HCT116 (cell line): ENCODE measurements around the gene TM7SF2.
A peak's percentile ranks its signal among the peaks of the same experiment; 100 is the strongest.

Source experiments
- FOSL1 ChIP-seq: IDR thresholded peaks from 2 replicates; pipeline ENCODE4 v1.6.1; 2012; ENCODE audit warnings: low read depth
- RAD21 ChIP-seq: IDR thresholded peaks from 2 replicates; pipeline ENCODE4 v1.6.1; 2012; ENCODE audit warnings: low read depth, mild to moderate bottlenecking
- TF ChIP-seq, protein P1 (sequence below), 3 experiments: fragments of 200-600 bp in 1 of 3; sonication (generic) in 1 of 3; IDR thresholded peaks in 2 of 3; conservative IDR thresholded peaks in 1 of 3; 2 replicates each; pipeline ENCODE4 v1.5.1; 2012 to 2017; ENCODE audit warnings: low read depth in 2 of 3, low read length in 2 of 3, antibody characterized with exemption in 1 of 3, borderline replicate concordance in 1 of 3, control low read depth in 1 of 3, mild to moderate bottlenecking in 1 of 3, mixed read lengths in 1 of 3, mixed run types in 1 of 3, moderate library complexity in 1 of 3; ENCODE audit not compliant: insufficient read depth in 1 of 3
- TF ChIP-seq, protein P2 (sequence below): IDR thresholded peaks from 2 replicates; pipeline ENCODE4 v1.6.1; 2012; ENCODE audit warnings: low read depth

DNA sequence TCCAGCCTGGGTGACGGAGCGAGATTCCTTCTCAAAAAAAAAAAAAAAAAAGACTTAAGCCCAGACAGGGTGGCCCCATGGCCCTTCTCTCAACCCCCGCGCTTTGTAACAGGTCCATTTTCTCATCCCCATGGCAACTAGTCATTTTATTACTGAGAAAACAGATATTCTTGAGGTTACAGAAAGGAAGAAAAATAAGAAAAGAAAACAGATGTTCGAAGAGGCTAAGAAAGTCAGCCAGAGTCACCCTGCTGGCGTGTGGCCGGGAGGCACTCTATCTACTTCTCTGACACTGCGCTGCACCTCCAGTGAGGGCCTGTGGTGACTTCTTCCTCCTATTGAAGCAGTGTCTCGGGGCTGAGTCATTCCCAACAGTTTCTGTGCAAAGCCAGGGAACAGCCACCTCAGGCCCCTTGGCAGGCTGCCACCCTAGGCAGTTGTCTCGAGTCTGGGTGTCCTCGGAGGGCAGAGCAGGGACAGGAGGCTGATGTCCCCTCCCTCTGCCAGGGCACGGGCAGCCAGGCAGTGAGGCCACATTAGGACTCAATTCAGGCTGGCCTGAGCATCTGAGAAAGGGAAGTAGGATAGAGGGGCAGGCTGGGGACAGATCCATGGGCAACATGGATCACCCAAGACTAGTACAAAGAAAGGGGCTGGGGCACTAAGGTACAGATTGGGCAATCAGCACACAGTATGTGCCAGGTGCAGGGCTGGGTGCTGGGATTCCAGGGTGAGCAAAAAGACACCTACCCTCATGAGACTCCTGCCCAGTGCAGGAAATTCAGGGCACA, 39.0 kb downstream of the TM7SF2 start:
- TF ChIP-seq RAD21 = no peak
- TF ChIP-seq, protein P1, sequence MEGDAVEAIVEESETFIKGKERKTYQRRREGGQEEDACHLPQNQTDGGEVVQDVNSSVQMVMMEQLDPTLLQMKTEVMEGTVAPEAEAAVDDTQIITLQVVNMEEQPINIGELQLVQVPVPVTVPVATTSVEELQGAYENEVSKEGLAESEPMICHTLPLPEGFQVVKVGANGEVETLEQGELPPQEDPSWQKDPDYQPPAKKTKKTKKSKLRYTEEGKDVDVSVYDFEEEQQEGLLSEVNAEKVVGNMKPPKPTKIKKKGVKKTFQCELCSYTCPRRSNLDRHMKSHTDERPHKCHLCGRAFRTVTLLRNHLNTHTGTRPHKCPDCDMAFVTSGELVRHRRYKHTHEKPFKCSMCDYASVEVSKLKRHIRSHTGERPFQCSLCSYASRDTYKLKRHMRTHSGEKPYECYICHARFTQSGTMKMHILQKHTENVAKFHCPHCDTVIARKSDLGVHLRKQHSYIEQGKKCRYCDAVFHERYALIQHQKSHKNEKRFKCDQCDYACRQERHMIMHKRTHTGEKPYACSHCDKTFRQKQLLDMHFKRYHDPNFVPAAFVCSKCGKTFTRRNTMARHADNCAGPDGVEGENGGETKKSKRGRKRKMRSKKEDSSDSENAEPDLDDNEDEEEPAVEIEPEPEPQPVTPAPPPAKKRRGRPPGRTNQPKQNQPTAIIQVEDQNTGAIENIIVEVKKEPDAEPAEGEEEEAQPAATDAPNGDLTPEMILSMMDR (IDR thresholded peaks at IDR 0.05 in 2 of 3, conservative IDR thresholded peaks at IDR 0.05 in 1 of 3; ENCODE audit: borderline replicate concordance in 1 of 3, insufficient read depth in 1 of 3, low read depth in 2 of 3, low read length in 2 of 3) = no peak
- peak; percentile 80; the same call in 1 of the 2 replicates for TF ChIP-seq FOSL1
- TF ChIP-seq, protein P2, sequence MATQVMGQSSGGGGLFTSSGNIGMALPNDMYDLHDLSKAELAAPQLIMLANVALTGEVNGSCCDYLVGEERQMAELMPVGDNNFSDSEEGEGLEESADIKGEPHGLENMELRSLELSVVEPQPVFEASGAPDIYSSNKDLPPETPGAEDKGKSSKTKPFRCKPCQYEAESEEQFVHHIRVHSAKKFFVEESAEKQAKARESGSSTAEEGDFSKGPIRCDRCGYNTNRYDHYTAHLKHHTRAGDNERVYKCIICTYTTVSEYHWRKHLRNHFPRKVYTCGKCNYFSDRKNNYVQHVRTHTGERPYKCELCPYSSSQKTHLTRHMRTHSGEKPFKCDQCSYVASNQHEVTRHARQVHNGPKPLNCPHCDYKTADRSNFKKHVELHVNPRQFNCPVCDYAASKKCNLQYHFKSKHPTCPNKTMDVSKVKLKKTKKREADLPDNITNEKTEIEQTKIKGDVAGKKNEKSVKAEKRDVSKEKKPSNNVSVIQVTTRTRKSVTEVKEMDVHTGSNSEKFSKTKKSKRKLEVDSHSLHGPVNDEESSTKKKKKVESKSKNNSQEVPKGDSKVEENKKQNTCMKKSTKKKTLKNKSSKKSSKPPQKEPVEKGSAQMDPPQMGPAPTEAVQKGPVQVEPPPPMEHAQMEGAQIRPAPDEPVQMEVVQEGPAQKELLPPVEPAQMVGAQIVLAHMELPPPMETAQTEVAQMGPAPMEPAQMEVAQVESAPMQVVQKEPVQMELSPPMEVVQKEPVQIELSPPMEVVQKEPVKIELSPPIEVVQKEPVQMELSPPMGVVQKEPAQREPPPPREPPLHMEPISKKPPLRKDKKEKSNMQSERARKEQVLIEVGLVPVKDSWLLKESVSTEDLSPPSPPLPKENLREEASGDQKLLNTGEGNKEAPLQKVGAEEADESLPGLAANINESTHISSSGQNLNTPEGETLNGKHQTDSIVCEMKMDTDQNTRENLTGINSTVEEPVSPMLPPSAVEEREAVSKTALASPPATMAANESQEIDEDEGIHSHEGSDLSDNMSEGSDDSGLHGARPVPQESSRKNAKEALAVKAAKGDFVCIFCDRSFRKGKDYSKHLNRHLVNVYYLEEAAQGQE = no peak
